Neural progenitor cell (in vitro differentiated cells): ENCODE results near the gene OTUD4. TPM values are rescaled to one million over a fixed set of nuclear protein-coding genes. Genes with fewer than 3 reads are reported as not detected.

Experiments
- DNase-seq: peaks from one replicate; pipeline ENCODE4 v3.0.0-alpha.2; 2016; ENCODE audit warnings: low spot score
- H2AFZ ChIP-seq: fragments of 200-600 bp; sonication (generic); replicated peaks from 2 replicates; pipeline ENCODE4 v1.6.1; 2016; ENCODE audit warnings: antibody characterized with exemption
- H3F3A ChIP-seq: fragments of 200-600 bp; sonication (generic); 2 replicates; pipeline ENCODE4 v1.6.1; 2016; ENCODE audit warnings: antibody characterized with exemption, low read depth
- H3K27ac ChIP-seq: fragments of 200-600 bp; sonication (generic); 2 replicates; pipeline ENCODE4 v1.5.1; 2016; ENCODE audit warnings: mild to moderate bottlenecking
- H3K27me3 ChIP-seq: fragments of 200-600 bp; sonication (generic); 2 replicates; pipeline ENCODE4 v1.6.1; 2016; ENCODE audit warnings: mild to moderate bottlenecking, moderate library complexity
- H3K36me3 ChIP-seq: fragments of 200-600 bp; sonication (generic); 2 replicates; pipeline ENCODE4 v1.5.1; 2016
- H3K4me1 ChIP-seq: fragments of 200-600 bp; sonication (generic); 2 replicates; pipeline ENCODE4 v1.6.1; 2016; ENCODE audit warnings: mixed run types
- H3K4me2 ChIP-seq: fragments of 200-600 bp; sonication (generic); 2 replicates; pipeline ENCODE4 v1.6.1; 2016
- H3K4me3 ChIP-seq: fragments of 200-600 bp; sonication (generic); 2 replicates; pipeline ENCODE4 v1.5.1; 2016
- H3K79me2 ChIP-seq: fragments of 200-600 bp; sonication (generic); 2 replicates; pipeline ENCODE4 v1.6.1; 2016; ENCODE audit warnings: low read depth
- H3K9ac ChIP-seq: fragments of 200-600 bp; sonication (generic); 2 replicates; pipeline ENCODE4 v1.6.1; 2016
- H3K9me3 ChIP-seq: fragments of 200-600 bp; sonication (generic); 2 replicates; pipeline ENCODE4 v1.5.1; 2016; ENCODE audit warnings: low read depth
- H4K20me1 ChIP-seq: fragments of 200-600 bp; sonication (generic); 2 replicates; pipeline ENCODE4 v1.6.1; 2016; ENCODE audit warnings: low read depth
- H3K27ac Mint-ChIP-seq: 3 replicates; pipeline ENCODE4 v1.8.0; 2021; ENCODE audit warnings: mixed read lengths
- H3K27me3 Mint-ChIP-seq: 2 replicates; pipeline ENCODE4 v1.8.0; 2022; ENCODE audit warnings: low read depth, mild to moderate bottlenecking, inconsistent platforms, moderate library complexity, mixed read lengths; ENCODE audit not compliant: insufficient read depth
- H3K36me3 Mint-ChIP-seq: 3 replicates; pipeline ENCODE4 v1.8.0; 2021; ENCODE audit warnings: mixed read lengths
- H3K4me1 Mint-ChIP-seq: 3 replicates; pipeline ENCODE4 v1.8.0; 2021; ENCODE audit warnings: mixed read lengths
- H3K4me3 Mint-ChIP-seq: 3 replicates; pipeline ENCODE4 v1.8.0; 2021; ENCODE audit warnings: mild to moderate bottlenecking, moderate library complexity, mixed read lengths
- H3K9me3 Mint-ChIP-seq: 3 replicates; pipeline ENCODE4 v1.8.0; 2020; ENCODE audit warnings: mixed read lengths
- EZH2 ChIP-seq: fragments of 200-600 bp; sonication (generic); IDR thresholded peaks from 2 replicates; pipeline ENCODE4 v1.6.1; 2017; ENCODE audit warnings: antibody characterized with exemption, mild to moderate bottlenecking, moderate library complexity
- EZH2phosphoT487 ChIP-seq: fragments of 200-600 bp; sonication (generic); IDR thresholded peaks from 2 replicates; pipeline ENCODE4 v1.6.1; 2017; ENCODE audit warnings: antibody characterized with exemption
- total RNA-seq: library from RNA; depleted of rRNA; stranded (reverse); fragments of >200 nt; gene quantifications from 2 replicates; pipeline ENCODE4 v1.2.3, GENCODE V29; 2015; ENCODE audit warnings: low replicate concordance
- TF ChIP-seq, protein P1 (sequence below): fragments of 200-600 bp; sonication (generic); IDR thresholded peaks from 2 replicates; pipeline ENCODE4 v1.5.1; 2017; ENCODE audit warnings: antibody characterized with exemption, mild to moderate bottlenecking

The OTUD4 gene
- total RNA-seq, 1 donor from 2014 or later = 34.3 TPM

DNA sequence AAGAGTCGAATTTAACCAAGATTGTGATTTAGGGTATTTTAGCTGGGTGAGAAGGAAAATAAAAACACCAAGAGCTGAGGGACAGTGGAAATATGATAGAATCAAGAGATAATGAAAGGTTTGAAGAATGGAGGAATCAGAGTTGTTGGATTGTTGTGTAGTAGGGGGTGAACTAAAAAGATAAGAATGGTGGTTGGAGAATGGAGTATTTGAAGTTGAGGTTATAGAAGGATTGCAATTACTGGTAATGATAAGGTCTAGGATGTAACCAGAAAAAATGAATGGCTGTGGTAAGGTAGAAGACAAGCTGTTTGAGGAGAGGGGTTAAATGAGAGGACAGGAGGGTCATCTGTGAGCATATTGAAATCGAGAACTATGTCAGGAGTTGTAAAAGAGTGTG is 77.8 kb downstream of the OTUD4 start:
- no peaks in the 10 kb centered on the region for H3K9me3 Mint-ChIP-seq
- H3K27ac Mint-ChIP-seq = no peak overlapping the region
- Histone ChIP-seq H3K4me1 (peaks cover 17% of the 10 kb centered on the region), H2AFZ (no peak overlapping the region), H3K27me3 (no peaks in the 10 kb centered on the region), H3K79me2 (peaks cover 82% of the 10 kb centered on the region), H3K4me2 (no peak overlapping the region), H3K27ac (no peak overlapping the region), H3K9ac (no peak overlapping the region), H3F3A (peaks cover 3% of the 10 kb centered on the region), H3K36me3 (peaks cover 17% of the 10 kb centered on the region), H3K4me3 (no peak overlapping the region), H3K9me3 (no peaks in the 10 kb centered on the region), H4K20me1 (no peaks in the 10 kb centered on the region)
- H3K27me3 Mint-ChIP-seq = no peaks in the 10 kb centered on the region
- H3K36me3 Mint-ChIP-seq = peaks cover 4% of the 10 kb centered on the region
- TF ChIP-seq EZH2 (no peak), EZH2phosphoT487 (no peak)
- TF ChIP-seq, protein P1, sequence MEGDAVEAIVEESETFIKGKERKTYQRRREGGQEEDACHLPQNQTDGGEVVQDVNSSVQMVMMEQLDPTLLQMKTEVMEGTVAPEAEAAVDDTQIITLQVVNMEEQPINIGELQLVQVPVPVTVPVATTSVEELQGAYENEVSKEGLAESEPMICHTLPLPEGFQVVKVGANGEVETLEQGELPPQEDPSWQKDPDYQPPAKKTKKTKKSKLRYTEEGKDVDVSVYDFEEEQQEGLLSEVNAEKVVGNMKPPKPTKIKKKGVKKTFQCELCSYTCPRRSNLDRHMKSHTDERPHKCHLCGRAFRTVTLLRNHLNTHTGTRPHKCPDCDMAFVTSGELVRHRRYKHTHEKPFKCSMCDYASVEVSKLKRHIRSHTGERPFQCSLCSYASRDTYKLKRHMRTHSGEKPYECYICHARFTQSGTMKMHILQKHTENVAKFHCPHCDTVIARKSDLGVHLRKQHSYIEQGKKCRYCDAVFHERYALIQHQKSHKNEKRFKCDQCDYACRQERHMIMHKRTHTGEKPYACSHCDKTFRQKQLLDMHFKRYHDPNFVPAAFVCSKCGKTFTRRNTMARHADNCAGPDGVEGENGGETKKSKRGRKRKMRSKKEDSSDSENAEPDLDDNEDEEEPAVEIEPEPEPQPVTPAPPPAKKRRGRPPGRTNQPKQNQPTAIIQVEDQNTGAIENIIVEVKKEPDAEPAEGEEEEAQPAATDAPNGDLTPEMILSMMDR = no peak
- DNase-seq = no peak
- no peak overlapping the region for H3K4me3 Mint-ChIP-seq
- peaks cover 13% of the 10 kb centered on the region for H3K4me1 Mint-ChIP-seq

DNA sequence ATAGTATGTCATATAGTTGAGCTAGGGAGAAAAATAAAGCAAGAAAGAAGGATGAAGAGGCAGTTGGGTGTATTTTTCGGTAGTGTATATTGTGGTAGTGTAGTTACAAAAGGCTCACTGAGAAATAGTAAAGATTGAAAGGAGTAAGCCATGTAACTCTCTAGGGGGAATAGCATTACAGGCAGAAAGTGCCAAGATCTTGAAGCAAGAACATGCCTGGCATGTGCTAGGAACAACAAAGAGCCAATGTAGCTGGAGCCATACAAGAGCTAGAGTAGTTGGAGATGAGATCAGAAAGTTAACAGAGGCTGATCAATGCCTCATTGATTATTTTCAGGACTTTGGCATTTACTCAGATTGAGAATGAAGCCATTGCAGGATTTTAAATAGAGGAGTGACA is 79.3 kb downstream of the OTUD4 start:
- TF ChIP-seq EZH2 (no peak), EZH2phosphoT487 (no peak)
- TF ChIP-seq, protein P1 = no peak
- peaks cover 8% of the 10 kb centered on the region for H3F3A ChIP-seq
- Mint-ChIP-seq H3K4me3 (no peak overlapping the region), H3K9me3 (no peaks in the 10 kb centered on the region), H3K4me1 (peaks cover 18% of the 10 kb centered on the region), H3K27me3 (no peaks in the 10 kb centered on the region), H3K27ac (no peak overlapping the region), H3K36me3 (peaks cover 2% of the 10 kb centered on the region)
- H3K4me3 ChIP-seq = no peak overlapping the region
- no peaks in the 10 kb centered on the region for H3K9me3 ChIP-seq
- peaks cover 17% of the 10 kb centered on the region for H3K4me1 ChIP-seq
- H4K20me1 ChIP-seq = no peaks in the 10 kb centered on the region
- no peak overlapping the region for H2AFZ ChIP-seq
- no peak overlapping the region for H3K4me2 ChIP-seq
- peaks cover 97% of the 10 kb centered on the region for H3K79me2 ChIP-seq
- DNase-seq = no peak
- H3K27ac ChIP-seq = no peak overlapping the region
- H3K9ac ChIP-seq = no peak overlapping the region
- H3K27me3 ChIP-seq = no peaks in the 10 kb centered on the region
- peaks cover 6% of the 10 kb centered on the region for H3K36me3 ChIP-seq

- no peaks in the 10 kb centered on the region for H4K20me1 ChIP-seq
- no peaks in the 10 kb centered on the region for H3K27me3 Mint-ChIP-seq
- DNase-seq = no peak
- no peak overlapping the region for H2AFZ ChIP-seq
- peaks cover 98% of the 10 kb centered on the region for H3K79me2 ChIP-seq
- H3K4me2 ChIP-seq = peak overlapping the region; percentile 96
- peaks cover 18% of the 10 kb centered on the region for H3K4me1 Mint-ChIP-seq
- H3K9me3 ChIP-seq = no peaks in the 10 kb centered on the region
- peaks cover 5% of the 10 kb centered on the region for H3K9me3 Mint-ChIP-seq
- TF ChIP-seq, protein P1 = no peak
- no peak for TF ChIP-seq EZH2
- no peak for TF ChIP-seq EZH2phosphoT487
- H3K27ac ChIP-seq = no peak overlapping the region
- H3K27ac Mint-ChIP-seq = peak overlapping the region; percentile 34
- H3K36me3 Mint-ChIP-seq = peaks cover 10% of the 10 kb centered on the region
- H3K27me3 ChIP-seq = no peaks in the 10 kb centered on the region
- H3K36me3 ChIP-seq = peaks cover 11% of the 10 kb centered on the region
- peak overlapping the region; percentile 99 for H3K4me3 Mint-ChIP-seq
- H3K4me1 ChIP-seq = peaks cover 17% of the 10 kb centered on the region
- H3K4me3 ChIP-seq = peak overlapping the region; percentile 79
- peaks cover 8% of the 10 kb centered on the region for H3F3A ChIP-seq
- no peak overlapping the region for H3K9ac ChIP-seq
Observed at GRCh38 chr4:145099653-145100052, 80.7 kb downstream of the OTUD4 start.
